NCI-H1105 (cell line): ENCODE data around the gene STRIT1.
"Not testable (repeated sequence)": the region's sequence is repeated elsewhere in the genome, so short reads cannot be mapped to it uniquely, and the experiment has no call there.

ENCODE experiments used
- DNase-seq: peaks from one replicate; lab custom pipeline; 2025; lab: John Stamatoyannopoulos, UW

The STRIT1 gene

GRCh38 chr3:155270485-155271342 lies 22.8 kb downstream of the STRIT1 start:
- no peak for DNase-seq

- DNase-seq: no peak
These were observed 23.4 kb downstream of the STRIT1 start for GRCh38 chr3:155270063-155270462.

- DNase-seq: not testable (repeated sequence)
These were observed 30.6 kb downstream of the STRIT1 start for GRCh38 chr3:155262855-155263254.

GRCh38 chr3:155262295-155262694 lies 31.2 kb downstream of the STRIT1 start:
- DNase-seq: no peak

GRCh38 chr3:155254445-155254844 lies 39.0 kb downstream of the STRIT1 start:
- no peak for DNase-seq

- DNase-seq: no peak
These were observed 40.9 kb downstream of the STRIT1 start for GRCh38 chr3:155252535-155252934.

- no peak for DNase-seq
These were observed 41.5 kb downstream of the STRIT1 start for GRCh38 chr3:155252021-155252420.

GRCh38 chr3:155248531-155249187 lies 44.8 kb downstream of the STRIT1 start:
- DNase-seq: no peak

GRCh38 chr3:155244699-155245098 lies 48.8 kb downstream of the STRIT1 start:
- DNase-seq: no peak

GRCh38 chr3:155244216-155244615 lies 49.3 kb downstream of the STRIT1 start:
- DNase-seq: peak; percentile 12

- DNase-seq: no peak
These were observed 50.0 kb downstream of the STRIT1 start for GRCh38 chr3:155243512-155243921.

- DNase-seq: no peak
These were observed 51.1 kb downstream of the STRIT1 start for GRCh38 chr3:155242342-155242741.

GRCh38 chr3:155241579-155241978 lies 51.9 kb downstream of the STRIT1 start:
- DNase-seq: no peak
